Ectodermal cell (in vitro differentiated cells): Measurements from ENCODE around the gene PLBD1.

ENCODE experiments used
- H3K27ac ChIP-seq: 2 replicates; pipeline ENCODE4 v1.7.0; 2013; ENCODE audit warnings: mild to moderate bottlenecking, low read depth, low read length; ENCODE audit not compliant: insufficient read depth, poor library complexity, severe bottlenecking
- H3K27me3 ChIP-seq: 2 replicates; pipeline ENCODE4 v1.7.0; 2013; ENCODE audit warnings: mild to moderate bottlenecking, low read length; ENCODE audit not compliant: insufficient read depth, control insufficient read depth, poor library complexity, severe bottlenecking
- H3K36me3 ChIP-seq: one replicate; pipeline ENCODE4 v1.7.0; 2013; ENCODE audit warnings: low read length; ENCODE audit not compliant: control insufficient read depth, insufficient read depth
- H3K4me1 ChIP-seq: one replicate; pipeline ENCODE4 v1.7.0; 2013; ENCODE audit warnings: low read length; ENCODE audit not compliant: control insufficient read depth, insufficient read depth
- H3K4me3 ChIP-seq: 2 replicates; pipeline ENCODE4 v1.7.0; 2013; ENCODE audit warnings: low read depth, low read length, control low read depth; ENCODE audit not compliant: insufficient read depth
- H3K9me3 ChIP-seq: 2 replicates; pipeline ENCODE4 v1.7.0; 2013; ENCODE audit warnings: mild to moderate bottlenecking, low read length, moderate library complexity; ENCODE audit not compliant: control insufficient read depth
- WGBS, 2 experiments: methylation state at CpG; one replicate each; pipeline ENCODE4 v1.1.7; 2013; ENCODE audit warnings: missing lambda C conversion rate in 2 of 2; 5-methylcytosine and 5-hydroxymethylcytosine counted together

The PLBD1 gene

DNA sequence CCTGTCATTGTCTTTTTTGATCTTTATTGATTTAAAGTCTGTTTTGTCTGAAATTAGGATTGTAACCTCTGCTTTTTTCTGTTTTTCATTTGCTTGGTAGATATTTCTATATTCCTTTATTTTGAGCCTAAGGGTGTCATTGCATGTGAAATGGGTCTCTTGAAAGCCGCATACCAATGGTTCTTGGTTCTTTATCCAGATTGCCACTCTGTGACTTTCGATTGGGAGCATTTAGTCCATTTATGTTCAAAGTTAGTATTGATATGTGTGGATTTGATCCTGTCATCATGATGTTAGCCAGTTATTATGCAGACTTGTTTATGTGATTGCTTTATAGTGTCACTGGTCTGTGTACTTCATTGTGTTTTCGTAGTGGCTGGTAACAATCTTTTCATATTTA is 29.8 kb upstream of the PLBD1 start:
- 97% methylated on average over 3 of the region's 3 CpGs for WGBS, 2 experiments
- Histone ChIP-seq H3K4me3 (no peak overlapping the region), H3K36me3 (no peaks in the 10 kb centered on the region), H3K27ac (no peak overlapping the region), H3K4me1 (no peaks in the 10 kb centered on the region), H3K27me3 (no peaks in the 10 kb centered on the region), H3K9me3 (no peaks in the 10 kb centered on the region)

DNA sequence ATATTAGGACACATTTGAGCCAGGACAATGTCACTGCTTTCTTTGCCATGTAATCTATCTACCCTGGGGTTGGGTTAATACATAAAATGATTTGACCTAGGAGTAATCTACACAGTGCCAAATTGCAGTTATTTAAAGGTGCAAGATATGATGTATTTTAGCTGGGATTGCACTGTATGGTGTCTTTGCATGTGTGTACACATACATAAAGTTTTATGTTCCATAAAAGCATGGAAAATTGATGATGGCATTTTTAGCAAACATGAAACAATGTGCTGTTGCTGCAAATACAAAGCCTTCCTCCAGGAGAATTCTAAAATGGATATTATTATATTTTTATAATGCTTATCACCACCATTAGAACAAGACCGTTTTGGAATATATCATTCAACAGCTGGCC is 24.0 kb upstream of the PLBD1 start:
- 89 to 100% methylated on average over 1 of the region's 1 CpG for WGBS, 2 experiments
- Histone ChIP-seq H3K9me3 (no peaks in the 10 kb centered on the region), H3K4me1 (no peaks in the 10 kb centered on the region), H3K27me3 (no peaks in the 10 kb centered on the region), H3K4me3 (no peak overlapping the region), H3K36me3 (no peaks in the 10 kb centered on the region), H3K27ac (no peak overlapping the region)

- Histone ChIP-seq H3K9me3 (no peaks in the 10 kb centered on the region), H3K4me3 (no peak overlapping the region), H3K27ac (no peak overlapping the region), H3K36me3 (no peaks in the 10 kb centered on the region), H3K4me1 (no peaks in the 10 kb centered on the region), H3K27me3 (no peaks in the 10 kb centered on the region)
- WGBS, 2 experiments: 87 to 90% methylated on average over 18 of the region's 18 CpGs
Observed at GRCh38 chr12:14589169-14590004, 21.7 kb upstream of the PLBD1 start.

DNA sequence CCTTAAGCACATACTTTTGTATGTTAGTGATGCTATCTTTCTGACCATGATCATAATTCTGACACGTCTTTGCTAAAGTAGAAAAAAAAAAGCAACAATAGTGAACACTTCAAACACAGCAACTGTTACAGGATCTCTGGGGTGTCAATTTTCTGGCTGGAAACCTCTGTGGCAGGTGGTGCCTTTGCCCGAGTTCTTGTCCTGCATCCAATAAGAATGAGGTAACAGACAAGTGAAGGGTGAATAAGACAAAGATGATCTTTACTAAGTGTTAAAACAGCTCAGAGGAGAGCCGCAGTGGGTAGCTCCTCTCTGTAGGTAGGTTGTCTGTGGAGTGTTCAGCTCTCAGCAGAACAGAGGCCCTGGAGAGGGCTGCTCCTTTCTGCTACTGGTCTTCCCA is 20.9 kb upstream of the PLBD1 start:
- Histone ChIP-seq H3K27me3 (no peaks in the 10 kb centered on the region), H3K9me3 (no peaks in the 10 kb centered on the region), H3K27ac (no peak overlapping the region), H3K36me3 (no peaks in the 10 kb centered on the region), H3K4me1 (no peaks in the 10 kb centered on the region), H3K4me3 (no peak overlapping the region)
- WGBS, 2 experiments: 90% methylated on average over 3 of the region's 3 CpGs

GRCh38 chr12:14578646-14579045 is 11.0 kb upstream of the PLBD1 start:
- H3K9me3 ChIP-seq: no peaks in the 10 kb centered on the region
- no peak overlapping the region for H3K4me3 ChIP-seq
- 93 to 95% methylated on average over 8 of the region's 8 CpGs for WGBS, 2 experiments
- no peaks in the 10 kb centered on the region for H3K27me3 ChIP-seq
- no peaks in the 10 kb centered on the region for H3K4me1 ChIP-seq
- H3K36me3 ChIP-seq: no peaks in the 10 kb centered on the region
- no peak overlapping the region for H3K27ac ChIP-seq

DNA sequence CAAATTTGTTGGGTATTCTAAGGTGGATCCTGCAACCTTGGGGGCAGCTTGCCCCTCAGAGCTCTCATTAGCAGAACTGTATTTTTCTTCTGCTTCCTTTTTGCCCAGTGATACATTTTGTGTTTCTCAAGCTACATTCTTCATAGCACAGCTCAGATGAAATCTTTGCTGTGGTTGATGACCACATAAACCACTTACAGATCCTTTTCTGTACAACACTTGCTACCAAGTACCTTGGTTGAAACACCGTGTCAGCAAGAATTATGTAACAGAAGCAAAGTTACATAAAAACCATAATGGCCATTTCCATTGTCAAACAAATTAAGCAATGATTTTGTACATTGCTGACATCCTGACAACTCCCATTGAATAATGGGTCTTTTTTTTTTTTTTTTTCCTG is 9.7 kb upstream of the PLBD1 start:
- WGBS, 2 experiments: 92 to 97% methylated on average over 1 of the region's 1 CpG
- Histone ChIP-seq H3K27ac (no peak overlapping the region), H3K36me3 (no peaks in the 10 kb centered on the region), H3K4me3 (no peak overlapping the region), H3K27me3 (no peaks in the 10 kb centered on the region), H3K4me1 (no peaks in the 10 kb centered on the region), H3K9me3 (no peaks in the 10 kb centered on the region)

DNA sequence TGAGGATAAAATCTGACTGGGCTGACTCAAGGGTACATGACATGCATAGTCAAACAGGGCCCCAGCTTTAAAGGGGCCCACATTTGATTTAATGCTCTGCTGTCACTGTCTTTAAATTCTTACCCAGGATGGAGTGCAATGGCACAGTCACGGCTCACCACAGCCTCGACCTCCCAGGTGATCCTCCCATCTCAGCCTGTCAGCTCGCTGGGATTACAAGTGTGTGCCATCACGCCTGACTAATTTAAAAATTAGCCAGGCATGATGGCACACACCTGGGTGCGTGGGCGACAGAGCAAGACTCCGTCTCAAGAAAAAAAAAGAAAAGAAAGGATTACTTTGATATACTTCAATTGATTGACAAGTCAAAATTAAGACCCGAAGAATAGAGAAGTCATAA is 9.2 kb upstream of the PLBD1 start:
- H3K4me1 ChIP-seq: no peaks in the 10 kb centered on the region
- no peaks in the 10 kb centered on the region for H3K9me3 ChIP-seq
- H3K4me3 ChIP-seq: no peak overlapping the region
- no peaks in the 10 kb centered on the region for H3K27me3 ChIP-seq
- no peak overlapping the region for H3K27ac ChIP-seq
- no peaks in the 10 kb centered on the region for H3K36me3 ChIP-seq
- 78 to 83% methylated on average over 8 of the region's 8 CpGs for WGBS, 2 experiments

- WGBS, 2 experiments: no CpG with 5 or more reads among the region's 1 CpG
- Histone ChIP-seq H3K27ac (no peak overlapping the region), H3K4me1 (no peaks in the 10 kb centered on the region), H3K4me3 (no peak overlapping the region), H3K9me3 (no peaks in the 10 kb centered on the region), H3K36me3 (no peaks in the 10 kb centered on the region), H3K27me3 (no peaks in the 10 kb centered on the region)
Observed at GRCh38 chr12:14575585-14575984, 7.9 kb upstream of the PLBD1 start.

GRCh38 chr12:14573118-14573517 is 5.4 kb upstream of the PLBD1 start:
- Histone ChIP-seq H3K27me3 (peaks cover 3% of the 10 kb centered on the region), H3K36me3 (no peaks in the 10 kb centered on the region), H3K9me3 (no peaks in the 10 kb centered on the region), H3K4me3 (no peak overlapping the region), H3K4me1 (no peaks in the 10 kb centered on the region), H3K27ac (no peak overlapping the region)
- WGBS, 2 experiments: 91 to 96% methylated on average over 5 of the region's 5 CpGs

- no peak overlapping the region for H3K27ac ChIP-seq
- peaks cover 9% of the 10 kb centered on the region for H3K27me3 ChIP-seq
- H3K9me3 ChIP-seq: no peaks in the 10 kb centered on the region
- no peak overlapping the region for H3K4me3 ChIP-seq
- H3K4me1 ChIP-seq: no peaks in the 10 kb centered on the region
- WGBS, 2 experiments: 86% methylated on average over 3 of the region's 4 CpGs; no CpG with 5 or more reads in 1 of the 2 experiments
- H3K36me3 ChIP-seq: no peaks in the 10 kb centered on the region
Observed at GRCh38 chr12:14572401-14572800, 4.7 kb upstream of the PLBD1 start.
